Measurements from ENCODE around the gene STN1.

Gene STN1

DNA sequence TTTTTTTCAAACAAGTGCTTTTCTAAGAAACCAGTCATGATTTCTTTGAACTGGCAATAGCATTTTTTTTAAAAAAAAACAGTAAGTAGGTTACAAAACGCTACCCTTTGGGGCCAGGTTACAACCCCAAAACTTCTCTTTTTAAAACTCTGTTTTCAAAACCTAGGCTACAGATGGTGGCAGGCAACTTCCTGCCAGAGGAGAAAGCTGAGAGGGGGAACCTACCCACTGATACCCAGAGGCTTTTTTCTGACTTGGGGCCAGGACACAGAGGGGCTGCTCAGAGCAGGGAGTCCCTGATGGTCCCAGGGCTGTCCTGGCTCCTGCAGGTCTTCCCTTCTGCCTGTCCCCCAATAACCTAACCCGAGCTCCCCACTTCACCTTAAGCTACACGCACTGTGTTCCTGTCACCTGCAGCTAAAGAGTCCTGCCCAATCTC is 6.9 kb downstream of the STN1 start:
- no peak for FAIRE-seq
- peak; percentile 19 for DNase-seq (ENCODE audit: insufficient read length, low spot score)
- no peak for TF ChIP-seq POU2F2 (IDR thresholded peaks at IDR 0.05; ENCODE audit: low read depth, low read length)
- TF ChIP-seq PAX5 (IDR thresholded peaks at IDR 0.05; ENCODE audit: insufficient read depth, low read length, severe bottlenecking), result no peak
- no peak for TF ChIP-seq TAF1 (IDR thresholded peaks at IDR 0.05; ENCODE audit: low read depth, low read length)
- TF ChIP-seq POLR2AphosphoS5 (IDR thresholded peaks at IDR 0.05; ENCODE audit: low read depth, low read length), result no peak
- TF ChIP-seq POLR2A (IDR thresholded peaks at IDR 0.05; ENCODE audit: low read depth, low read length), result no peak

DNA sequence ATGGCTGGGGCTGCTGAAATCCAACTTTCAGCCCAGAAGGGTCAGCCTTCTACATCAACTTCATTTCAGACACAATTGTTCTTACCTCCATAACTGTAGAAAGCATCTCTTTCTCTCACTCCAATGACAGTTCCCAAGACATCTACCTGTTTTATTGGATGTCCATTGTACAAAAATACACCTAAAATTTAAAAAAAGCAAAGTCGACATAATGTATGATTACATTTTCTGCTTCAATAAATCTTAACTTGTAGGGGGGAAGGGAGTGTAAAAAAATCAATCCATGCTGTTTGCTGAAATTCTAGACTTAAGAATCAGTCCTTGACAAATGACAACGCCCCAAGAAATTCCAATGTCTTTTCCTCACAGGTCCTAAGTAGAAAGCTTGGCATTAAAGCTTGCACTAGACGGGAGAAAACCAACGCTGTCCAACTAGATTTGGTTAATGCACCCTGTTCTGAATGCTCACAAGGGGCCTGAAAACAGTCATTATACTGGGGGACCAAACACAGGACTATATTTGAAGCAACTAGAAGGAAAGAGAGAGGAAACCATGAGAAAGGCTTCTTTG is 7.5 kb downstream of the STN1 start:
- DNase-seq (ENCODE audit: insufficient read length, low spot score), result no peak
- peak; percentile 28 for FAIRE-seq

GRCh38 chr10:103905441-103905840 is 12.5 kb downstream of the STN1 start:
- DNase-seq (ENCODE audit: insufficient read length, low spot score) (no peak), FAIRE-seq (no peak)
- no peak for TF ChIP-seq TAF1 (IDR thresholded peaks at IDR 0.05; ENCODE audit: low read depth, low read length)

More for the DNA sequence above, 7.5 kb downstream of the STN1 start:
- TF ChIP-seq TAF1 (IDR thresholded peaks at IDR 0.05; ENCODE audit: low read depth, low read length) (no peak), POU2F2 (IDR thresholded peaks at IDR 0.05; ENCODE audit: low read depth, low read length) (no peak), POLR2AphosphoS5 (IDR thresholded peaks at IDR 0.05; ENCODE audit: low read depth, low read length) (no peak), SPI1 (IDR thresholded peaks at IDR 0.05; ENCODE audit: low read depth, low read length) (no peak), PAX5 (IDR thresholded peaks at IDR 0.05; ENCODE audit: insufficient read depth, low read length, severe bottlenecking) (no peak), POLR2A (IDR thresholded peaks at IDR 0.05; ENCODE audit: low read depth, low read length) (no peak)

GRCh38 chr10:103901299-103901698 is 16.7 kb downstream of the STN1 start:
- TF ChIP-seq TAF1 (IDR thresholded peaks at IDR 0.05; ENCODE audit: low read depth, low read length) (no peak), POLR2AphosphoS5 (IDR thresholded peaks at IDR 0.05; ENCODE audit: low read depth, low read length) (no peak)
- FAIRE-seq (no peak), DNase-seq (ENCODE audit: insufficient read length, low spot score) (no peak)

DNA sequence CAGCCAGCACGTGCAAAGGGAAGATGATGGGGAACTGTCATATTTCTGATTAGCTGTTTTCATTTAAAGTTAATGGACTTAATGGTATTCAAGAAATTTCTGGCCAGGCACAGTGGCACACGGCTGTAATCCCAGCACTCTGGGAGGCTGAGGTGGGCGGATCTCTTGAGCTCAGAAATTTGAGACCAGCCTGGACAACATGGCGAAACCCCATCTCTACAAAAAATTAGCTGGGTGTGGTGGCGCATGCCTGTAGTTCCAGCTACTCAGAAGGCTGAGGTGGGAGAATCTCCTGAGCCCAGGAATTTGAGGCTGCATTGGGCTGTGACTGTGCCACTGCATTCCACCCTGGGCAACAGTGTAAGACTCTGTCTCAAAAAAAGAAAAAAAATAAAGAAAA is 18.7 kb downstream of the STN1 start:
- DNase-seq (ENCODE audit: insufficient read length, low spot score), result no peak
- no peak for TF ChIP-seq POLR2A (IDR thresholded peaks at IDR 0.05; ENCODE audit: low read depth, low read length)
- TF ChIP-seq PAX5 (IDR thresholded peaks at IDR 0.05; ENCODE audit: insufficient read depth, low read length, severe bottlenecking), result no peak
- TF ChIP-seq TAF1 (IDR thresholded peaks at IDR 0.05; ENCODE audit: low read depth, low read length), result no peak
- no peak for TF ChIP-seq POLR2AphosphoS5 (IDR thresholded peaks at IDR 0.05; ENCODE audit: low read depth, low read length)
- no peak for TF ChIP-seq POU2F2 (IDR thresholded peaks at IDR 0.05; ENCODE audit: low read depth, low read length)
- no peak for TF ChIP-seq SPI1 (IDR thresholded peaks at IDR 0.05; ENCODE audit: low read depth, low read length)
- FAIRE-seq, result no peak

DNA sequence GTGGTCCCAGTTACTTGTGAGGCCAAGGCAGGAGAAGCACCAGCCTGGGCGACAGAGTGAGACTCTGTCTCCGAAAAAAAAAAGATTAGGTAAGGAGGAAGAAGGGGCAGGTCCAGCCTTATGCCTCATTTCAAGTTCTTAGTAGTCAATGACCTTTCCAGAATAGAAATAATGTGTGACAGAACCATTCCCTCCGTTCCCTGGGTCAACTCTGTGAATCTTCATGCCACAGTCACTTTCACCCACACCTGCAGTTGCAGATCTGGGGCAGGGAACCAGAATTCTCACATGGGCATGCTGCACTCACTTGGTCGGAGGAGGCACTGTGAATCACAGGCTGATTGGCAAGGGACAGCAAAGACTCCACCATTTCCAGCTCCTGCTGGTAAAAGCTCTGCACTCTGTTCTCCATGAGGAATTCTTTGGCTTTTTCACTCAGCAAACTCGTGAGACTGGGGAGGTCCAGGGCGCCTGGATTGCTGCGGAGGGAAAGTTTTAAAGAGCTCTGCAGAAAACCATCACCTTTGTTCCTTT is 20.7 kb downstream of the STN1 start:
- DNase-seq (ENCODE audit: insufficient read length, low spot score), result no peak

DNA sequence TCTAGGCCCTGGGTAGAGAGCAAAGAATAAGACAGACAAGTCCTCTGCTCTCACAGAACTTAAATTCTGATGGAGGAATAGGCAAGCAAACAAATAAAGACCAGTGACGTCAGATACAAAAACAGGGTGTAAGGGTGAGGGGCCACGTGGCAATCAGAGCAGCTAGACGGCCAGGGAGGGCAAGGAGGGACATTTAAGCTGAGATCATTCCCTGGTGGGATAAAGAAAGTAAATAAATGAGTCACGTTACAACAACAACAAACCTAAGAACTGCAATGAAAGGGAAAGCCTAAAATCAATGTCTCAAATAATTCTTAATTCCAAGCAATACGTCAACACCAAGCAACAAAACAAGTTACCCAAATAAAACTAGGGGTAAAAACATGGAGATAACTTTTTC is 21.8 kb downstream of the STN1 start:
- no peak for DNase-seq (ENCODE audit: insufficient read length, low spot score)
- no peak for FAIRE-seq

More for the DNA sequence above, 20.7 kb downstream of the STN1 start:
- TF ChIP-seq TAF1 (IDR thresholded peaks at IDR 0.05; ENCODE audit: low read depth, low read length) (no peak), POLR2AphosphoS5 (IDR thresholded peaks at IDR 0.05; ENCODE audit: low read depth, low read length) (no peak), PAX5 (IDR thresholded peaks at IDR 0.05; ENCODE audit: insufficient read depth, low read length, severe bottlenecking) (no peak), POLR2A (IDR thresholded peaks at IDR 0.05; ENCODE audit: low read depth, low read length) (no peak), POU2F2 (IDR thresholded peaks at IDR 0.05; ENCODE audit: low read depth, low read length) (no peak), SPI1 (IDR thresholded peaks at IDR 0.05; ENCODE audit: low read depth, low read length) (no peak)
- FAIRE-seq, result no peak

DNA sequence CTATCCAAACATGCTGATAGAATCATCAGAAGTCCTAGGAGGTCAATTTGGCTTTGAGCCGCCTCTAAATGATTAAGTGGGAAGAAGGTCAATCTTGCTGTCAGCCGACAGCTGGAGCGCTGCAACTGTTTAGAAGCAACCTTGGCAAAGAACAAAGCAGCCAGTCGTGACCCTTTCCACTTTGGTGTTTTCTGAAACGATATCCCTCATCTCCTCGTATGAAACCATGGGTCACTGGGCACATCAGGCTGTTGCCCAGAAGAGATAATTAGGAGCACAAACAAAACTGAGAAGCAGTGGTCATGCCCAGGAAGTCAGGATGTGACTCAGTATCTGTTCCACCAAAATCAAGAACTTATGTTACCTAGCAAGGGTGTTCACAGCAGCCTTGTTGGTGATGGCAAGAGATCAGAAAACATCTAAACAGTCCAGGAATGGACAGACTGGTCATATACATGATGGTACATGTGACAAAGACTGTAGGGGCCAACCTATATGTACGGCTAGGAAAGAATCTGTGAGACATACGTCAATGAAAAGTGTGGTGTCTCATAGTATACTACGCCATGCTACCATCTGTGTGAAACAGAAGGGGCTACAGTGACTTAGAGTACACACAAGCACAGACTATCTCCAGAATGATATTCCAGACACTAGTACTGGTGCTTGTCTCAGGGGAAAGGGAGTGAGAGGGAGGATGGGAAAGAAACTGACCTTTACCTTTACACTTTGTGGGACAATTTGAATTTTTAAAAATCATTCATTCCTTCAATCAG is 22.4 kb downstream of the STN1 start:
- DNase-seq (ENCODE audit: insufficient read length, low spot score) (no peak), FAIRE-seq (peak; percentile 47)
- TF ChIP-seq TAF1 (IDR thresholded peaks at IDR 0.05; ENCODE audit: low read depth, low read length) (no peak), POLR2A (IDR thresholded peaks at IDR 0.05; ENCODE audit: low read depth, low read length) (no peak), POLR2AphosphoS5 (IDR thresholded peaks at IDR 0.05; ENCODE audit: low read depth, low read length) (no peak), POU2F2 (IDR thresholded peaks at IDR 0.05; ENCODE audit: low read depth, low read length) (no peak), PAX5 (IDR thresholded peaks at IDR 0.05; ENCODE audit: insufficient read depth, low read length, severe bottlenecking) (no peak), SPI1 (IDR thresholded peaks at IDR 0.05; ENCODE audit: low read depth, low read length) (no peak)

More for the DNA sequence above, 21.8 kb downstream of the STN1 start:
- TF ChIP-seq POU2F2 (IDR thresholded peaks at IDR 0.05; ENCODE audit: low read depth, low read length), result no peak
- no peak for TF ChIP-seq POLR2A (IDR thresholded peaks at IDR 0.05; ENCODE audit: low read depth, low read length)
- no peak for TF ChIP-seq POLR2AphosphoS5 (IDR thresholded peaks at IDR 0.05; ENCODE audit: low read depth, low read length)
- no peak for TF ChIP-seq SPI1 (IDR thresholded peaks at IDR 0.05; ENCODE audit: low read depth, low read length)
- no peak for TF ChIP-seq PAX5 (IDR thresholded peaks at IDR 0.05; ENCODE audit: insufficient read depth, low read length, severe bottlenecking)
- TF ChIP-seq TAF1 (IDR thresholded peaks at IDR 0.05; ENCODE audit: low read depth, low read length), result no peak

- no peak for FAIRE-seq
- TF ChIP-seq TAF1 (IDR thresholded peaks at IDR 0.05; ENCODE audit: low read depth, low read length) (no peak), POU2F2 (IDR thresholded peaks at IDR 0.05; ENCODE audit: low read depth, low read length) (no peak), SPI1 (IDR thresholded peaks at IDR 0.05; ENCODE audit: low read depth, low read length) (no peak), POLR2AphosphoS5 (IDR thresholded peaks at IDR 0.05; ENCODE audit: low read depth, low read length) (no peak), PAX5 (IDR thresholded peaks at IDR 0.05; ENCODE audit: insufficient read depth, low read length, severe bottlenecking) (no peak), POLR2A (IDR thresholded peaks at IDR 0.05; ENCODE audit: low read depth, low read length) (no peak)
- no peak for DNase-seq (ENCODE audit: insufficient read length, low spot score)
Observed at GRCh38 chr10:103894441-103894864, 23.5 kb downstream of the STN1 start.

Data from GM12891 (cell line).